Stimulated activated CD4-positive, alpha-beta T cell treated with anti-CD3 and anti-CD28 coated beads, TNF-alpha, amount 100 ng/mL, for 4 hours (primary cell): ENCODE measurements around the gene CEACAM4.
"Not testable (repeated sequence)": the region's sequence is repeated elsewhere in the genome, so short reads cannot be mapped to it uniquely, and the experiment has no call there.

Experiments
- DNase-seq, 3 experiments: peaks; one replicate each; pipeline ENCODE4 v3.0.0-alpha.2; 2020; ENCODE audit warnings: low read depth in 3 of 3

The CEACAM4 gene

DNA sequence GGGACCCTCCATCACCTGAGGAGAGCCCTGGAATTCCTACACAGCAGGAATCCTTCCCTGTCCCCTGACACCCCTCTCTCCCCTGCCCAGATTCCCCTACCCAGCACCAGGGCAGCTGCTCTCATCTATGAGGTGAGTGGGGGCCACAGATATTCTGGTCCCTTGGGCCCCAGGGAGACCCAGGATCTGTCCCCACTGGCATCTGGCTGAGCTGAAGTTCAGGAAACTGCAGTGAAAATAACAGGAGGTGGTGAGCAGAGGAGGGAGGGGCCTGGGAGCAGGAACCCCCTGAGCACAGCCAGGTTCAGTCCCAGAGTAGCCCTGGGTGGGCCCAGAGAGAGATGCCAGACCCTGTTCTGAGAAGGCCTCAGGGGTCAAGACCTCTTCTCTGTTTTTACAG, 40.8 kb downstream of the CEACAM4 start:
- DNase-seq, result no peak

DNA sequence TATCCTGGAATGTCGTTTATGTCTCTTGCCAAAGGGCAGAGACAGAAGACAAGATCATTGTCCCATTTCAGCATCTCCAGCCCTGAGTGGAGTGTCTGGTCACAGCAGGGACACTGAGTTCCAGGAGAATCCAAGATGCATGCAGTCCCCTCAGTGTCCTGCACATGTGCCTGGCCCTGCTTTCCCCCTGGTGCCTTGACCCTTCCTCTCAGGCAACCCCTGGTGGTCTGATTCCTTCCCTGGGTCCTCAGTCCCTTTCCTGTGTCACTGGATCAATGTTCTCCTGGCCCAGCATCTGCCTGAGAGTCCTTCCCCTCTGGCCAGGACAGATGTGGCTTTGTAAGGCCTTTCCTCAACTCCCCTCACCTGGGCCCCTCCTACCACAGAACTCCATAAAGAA, 41.9 kb downstream of the CEACAM4 start:
- no peak for DNase-seq

DNA sequence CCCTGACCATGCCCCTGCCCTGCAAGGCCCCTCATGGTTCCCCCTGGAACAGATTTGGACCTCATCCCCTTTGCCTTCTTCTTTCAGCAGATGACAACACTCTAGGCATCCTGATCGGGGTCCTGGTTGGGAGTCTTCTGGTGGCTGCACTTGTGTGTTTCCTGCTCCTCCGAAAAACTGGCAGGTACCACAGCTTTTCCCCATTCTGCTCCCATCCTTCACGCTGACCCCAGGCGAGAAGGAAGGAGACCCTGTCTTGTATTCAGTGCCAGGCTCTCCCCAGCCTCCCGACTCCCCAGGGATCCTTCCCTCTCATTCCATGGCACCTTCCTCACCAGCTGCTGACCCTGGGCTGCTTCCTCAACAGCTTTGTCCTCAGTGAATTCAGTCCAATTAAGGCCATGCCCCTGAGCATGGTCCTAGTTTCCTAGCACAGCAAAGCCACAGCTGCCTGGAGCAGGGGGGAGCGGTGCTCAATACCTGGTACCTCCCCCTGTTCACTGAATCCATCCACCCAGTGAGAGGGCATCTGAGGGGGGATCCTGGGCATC, 42.5 kb downstream of the CEACAM4 start:
- no peak for DNase-seq

GRCh38 chr19:41582577-41583182, 44.2 kb downstream of the CEACAM4 start:
- DNase-seq, result not testable (repeated sequence)

DNA sequence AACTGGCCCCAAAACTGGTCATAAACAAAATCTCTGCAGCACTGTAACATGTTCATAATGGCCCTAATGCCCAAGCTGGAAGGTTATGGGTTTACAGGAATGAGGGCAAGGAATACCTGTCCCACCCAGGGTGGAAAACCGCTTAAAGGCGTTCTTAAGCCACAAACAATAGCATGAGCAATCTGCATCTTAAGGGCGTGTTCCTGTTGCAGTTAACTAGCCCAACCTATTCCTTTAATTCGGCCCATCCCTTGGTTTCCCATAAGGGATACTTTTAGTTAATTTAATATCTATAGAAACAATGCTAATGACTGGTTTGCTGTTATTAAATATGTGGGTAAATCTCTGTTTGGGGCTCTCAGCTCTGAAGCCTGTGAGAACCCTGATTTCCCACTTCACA, 45.8 kb downstream of the CEACAM4 start:
- DNase-seq, result not testable (repeated sequence)

DNA sequence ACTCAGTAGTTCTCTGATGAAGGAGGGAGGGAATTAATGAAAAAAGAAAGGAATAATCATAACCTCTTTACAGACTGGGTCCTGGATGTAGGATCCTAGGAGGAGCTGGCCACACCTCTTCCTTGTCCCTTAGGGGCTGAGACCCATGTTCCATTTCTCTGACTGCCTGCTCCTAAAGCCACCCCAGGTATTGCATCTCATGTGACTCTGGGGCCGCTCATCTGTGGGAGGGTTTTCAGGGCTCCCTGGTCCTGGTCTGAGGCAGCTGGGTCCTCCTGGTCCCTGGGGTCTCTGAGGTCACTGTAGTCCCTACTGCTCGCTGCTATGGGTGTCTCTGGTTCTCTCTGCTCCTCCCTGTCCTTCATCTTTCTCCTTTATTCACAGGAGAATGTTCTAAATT, 48.0 kb downstream of the CEACAM4 start:
- no peak for DNase-seq

- no peak for DNase-seq
Measured at GRCh38 chr19:41577833-41578232, 49.0 kb downstream of the CEACAM4 start.

GRCh38 chr19:41577144-41577830, 49.6 kb downstream of the CEACAM4 start:
- DNase-seq, result no peak

GRCh38 chr19:41575998-41576397, 50.9 kb downstream of the CEACAM4 start, which contains the start of gene CEACAM21:
TSS of gene CEACAM21 (plus strand) at chr19:41576166. CDS start at chr19:41576275, 109 bp downstream.
- no peak for DNase-seq

DNA sequence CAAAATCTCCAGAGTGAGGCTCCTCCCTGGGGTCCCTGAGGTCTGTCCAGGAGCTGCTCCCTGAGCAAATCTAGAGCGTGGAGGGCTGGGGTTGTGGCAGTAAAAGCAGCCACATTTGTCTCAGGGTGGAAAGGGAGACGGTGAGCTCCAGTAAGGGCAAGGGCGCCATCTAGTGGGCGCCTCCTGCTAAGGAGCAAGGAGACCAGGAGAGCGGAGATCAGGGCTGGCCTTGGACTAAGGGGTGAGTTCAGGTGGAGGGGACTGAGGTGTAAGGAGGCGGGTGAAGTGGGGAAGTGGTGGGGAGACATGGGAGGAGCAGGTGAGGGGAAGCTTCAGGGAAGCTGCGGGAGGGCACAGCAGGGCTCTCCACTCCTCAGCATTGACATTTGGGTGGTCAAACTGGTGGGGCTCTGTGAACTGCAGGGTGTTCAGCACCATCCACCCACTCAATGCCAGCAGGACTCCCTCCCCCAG, 56.2 kb downstream of the CEACAM4 start:
- peak; percentile 70 to 79 (median 75) for DNase-seq

DNA sequence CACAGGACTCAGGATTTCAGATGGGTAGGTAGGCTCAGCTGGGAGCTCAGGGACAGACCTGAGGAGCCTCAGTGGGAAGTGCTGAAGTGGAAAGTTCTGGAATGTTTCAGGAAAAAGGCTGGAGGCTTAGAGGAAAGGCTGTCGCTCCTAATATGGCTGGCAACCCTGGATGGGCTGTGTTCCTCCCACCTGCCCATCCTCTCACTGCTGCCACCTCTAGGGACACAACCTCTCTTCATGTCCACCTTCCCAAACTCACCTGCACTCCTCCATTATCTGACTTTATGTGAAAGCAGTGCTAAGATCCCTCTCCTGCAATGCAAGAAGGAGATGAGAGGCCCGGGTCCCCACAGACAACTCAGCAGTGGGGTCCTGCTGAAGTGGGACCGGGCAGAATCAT, 56.7 kb downstream of the CEACAM4 start:
- DNase-seq, result no peak

DNA sequence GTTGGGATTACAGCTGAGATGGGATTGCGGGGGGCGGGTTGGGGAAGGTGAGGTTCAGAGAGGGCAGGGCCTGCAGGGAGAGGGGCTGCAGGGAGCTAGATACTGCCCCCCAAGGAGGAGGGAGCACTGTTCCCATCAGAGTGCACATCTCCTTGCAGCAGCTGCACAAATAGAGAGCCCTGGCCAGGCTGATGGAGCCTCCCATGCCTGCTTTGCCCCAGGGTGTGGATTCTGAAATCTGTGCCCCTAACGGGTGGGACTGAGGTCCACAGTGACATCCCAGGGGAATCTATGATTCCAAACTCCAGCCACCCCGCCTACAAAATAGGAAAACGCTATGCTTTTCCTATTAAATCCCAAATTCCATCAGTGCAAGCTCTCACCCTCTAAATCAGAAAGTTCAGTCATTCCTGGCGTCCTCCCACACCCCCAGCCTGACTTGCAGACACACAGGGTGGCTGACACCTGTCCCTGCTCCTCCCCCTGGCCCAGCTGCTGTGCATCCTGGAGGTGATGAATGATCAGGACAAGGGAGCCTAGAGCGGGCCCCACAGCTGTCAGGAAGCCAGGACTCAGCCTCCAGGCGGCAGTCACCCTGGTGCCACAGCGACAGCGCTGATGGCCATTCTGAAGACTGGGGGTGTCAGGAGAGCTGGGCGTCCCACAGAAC, 57.3 kb downstream of the CEACAM4 start:
- no peak for DNase-seq
